GM12891 (cell line): ENCODE results near the gene CNTN4.

Experiments
- PAX5 ChIP-seq: IDR thresholded peaks from 2 replicates; pipeline ENCODE4 v1.6.1; 2011; ENCODE audit warnings: low read length, moderate library complexity, mild to moderate bottlenecking; ENCODE audit not compliant: insufficient read depth, severe bottlenecking
- POLR2A ChIP-seq: IDR thresholded peaks from 2 replicates; pipeline ENCODE4 v1.6.1; 2011; ENCODE audit warnings: low read depth, low read length, control low read depth
- POLR2AphosphoS5 ChIP-seq: IDR thresholded peaks from 2 replicates; pipeline ENCODE4 v1.6.1; 2011; ENCODE audit warnings: low read depth, low read length, control low read depth
- POU2F2 ChIP-seq: IDR thresholded peaks from 2 replicates; pipeline ENCODE4 v1.6.1; 2011; ENCODE audit warnings: low read depth, mild to moderate bottlenecking, control low read depth, low read length, moderate library complexity
- SPI1 ChIP-seq: IDR thresholded peaks from 2 replicates; pipeline ENCODE4 v1.6.1; 2011; ENCODE audit warnings: low read depth, low read length, control low read depth
- TAF1 ChIP-seq: IDR thresholded peaks from 2 replicates; pipeline ENCODE4 v1.6.1; 2011; ENCODE audit warnings: low read depth, low read length, control low read depth

GRCh38 chr3:3074551-3075257, 976.0 kb downstream of the CNTN4 start:
- no peak for TF ChIP-seq TAF1
- no peak for TF ChIP-seq POLR2A
- no peak for TF ChIP-seq POLR2AphosphoS5
- TF ChIP-seq POU2F2 = no peak
- TF ChIP-seq SPI1 = no peak
- no peak for TF ChIP-seq PAX5
